ENCODE measurements around the gene CTPS1.

The CTPS1 gene, protein sequence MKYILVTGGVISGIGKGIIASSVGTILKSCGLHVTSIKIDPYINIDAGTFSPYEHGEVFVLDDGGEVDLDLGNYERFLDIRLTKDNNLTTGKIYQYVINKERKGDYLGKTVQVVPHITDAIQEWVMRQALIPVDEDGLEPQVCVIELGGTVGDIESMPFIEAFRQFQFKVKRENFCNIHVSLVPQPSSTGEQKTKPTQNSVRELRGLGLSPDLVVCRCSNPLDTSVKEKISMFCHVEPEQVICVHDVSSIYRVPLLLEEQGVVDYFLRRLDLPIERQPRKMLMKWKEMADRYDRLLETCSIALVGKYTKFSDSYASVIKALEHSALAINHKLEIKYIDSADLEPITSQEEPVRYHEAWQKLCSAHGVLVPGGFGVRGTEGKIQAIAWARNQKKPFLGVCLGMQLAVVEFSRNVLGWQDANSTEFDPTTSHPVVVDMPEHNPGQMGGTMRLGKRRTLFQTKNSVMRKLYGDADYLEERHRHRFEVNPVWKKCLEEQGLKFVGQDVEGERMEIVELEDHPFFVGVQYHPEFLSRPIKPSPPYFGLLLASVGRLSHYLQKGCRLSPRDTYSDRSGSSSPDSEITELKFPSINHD

DNA sequence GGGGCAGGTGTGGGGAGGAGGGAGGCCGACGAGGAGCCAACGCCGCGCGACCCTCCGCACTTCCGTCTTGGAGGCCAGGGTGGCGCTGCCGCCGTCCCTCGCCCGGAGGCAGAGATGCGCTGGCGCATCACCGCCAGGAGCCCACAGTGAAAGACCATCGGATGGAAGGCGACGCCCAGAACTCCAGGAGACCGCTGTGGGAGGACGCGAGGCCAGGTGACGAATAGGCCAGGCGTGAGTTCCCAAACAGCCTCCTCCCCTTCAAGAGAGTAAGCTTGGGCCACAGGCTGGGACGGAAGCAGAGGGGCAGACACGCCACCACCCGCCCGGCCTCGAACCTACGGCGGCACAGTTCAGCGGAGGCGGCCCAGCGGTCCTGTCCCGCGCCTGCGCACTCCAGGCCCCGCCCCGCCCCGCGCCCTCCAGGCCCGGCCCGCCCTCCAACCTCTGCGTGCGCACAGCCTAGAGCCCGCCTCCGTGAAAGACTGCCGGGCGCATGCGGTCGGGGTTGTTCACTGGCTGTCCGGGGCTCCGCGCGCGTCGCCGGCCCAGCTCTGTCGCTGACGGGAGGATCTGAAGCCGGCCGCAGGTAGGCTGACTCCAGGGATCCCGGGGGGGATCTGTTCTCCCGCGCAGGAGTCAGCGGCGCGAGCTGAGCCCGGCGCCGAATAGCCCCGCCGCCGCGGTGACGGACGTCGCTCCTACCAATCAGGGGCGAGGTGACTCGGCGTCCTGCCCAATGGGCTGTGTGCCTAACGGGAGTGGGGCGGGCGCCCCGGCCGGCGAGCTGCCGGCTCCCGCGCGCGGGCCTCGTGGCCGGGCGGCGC lies at the start of gene CTPS1:
TSS of gene CTPS1 (plus strand) at position 456 of the 827 bp plus-strand sequence. CDS start 3,595 bp downstream, outside the sequence.
- Histone ChIP-seq H3K27ac (peak within 1 kb of the TSS; percentile 77 to 95 (median 89)), H3K4me3 (peak within 1 kb of the TSS; percentile 55 to 87 (median 79))

GRCh38 chr1:40930174-40930964 lies 49.1 kb upstream of the CTPS1 start:
- H3K4me3 ChIP-seq, result no peak overlapping the region
- peak overlapping the region in 4 of 21 experiments; percentile 11 to 37 (median 28) for H3K27ac ChIP-seq

DNA sequence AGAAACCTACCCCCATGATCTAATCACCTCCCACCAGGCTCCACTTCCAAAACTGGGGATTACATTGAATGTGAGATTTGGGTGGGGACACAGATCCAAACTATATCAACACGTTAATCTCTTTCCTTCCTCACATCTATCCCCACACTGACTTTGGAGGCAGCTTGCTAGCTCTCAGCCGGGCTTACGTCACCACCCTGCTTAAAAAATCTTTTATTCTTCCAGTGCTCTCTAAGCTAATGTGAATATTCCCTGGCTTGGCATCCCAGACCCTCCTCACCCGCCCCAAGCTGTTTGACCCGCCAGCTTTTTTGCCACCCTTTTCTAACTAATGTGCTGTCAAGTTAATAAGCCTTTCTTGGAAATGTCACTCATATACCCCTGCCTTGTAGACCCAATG lies 47.9 kb upstream of the CTPS1 start:
- H3K4me3 ChIP-seq, result no peak overlapping the region
- H3K27ac ChIP-seq, result peak overlapping the region in 2 of 21 experiments; percentile 28 to 63

DNA sequence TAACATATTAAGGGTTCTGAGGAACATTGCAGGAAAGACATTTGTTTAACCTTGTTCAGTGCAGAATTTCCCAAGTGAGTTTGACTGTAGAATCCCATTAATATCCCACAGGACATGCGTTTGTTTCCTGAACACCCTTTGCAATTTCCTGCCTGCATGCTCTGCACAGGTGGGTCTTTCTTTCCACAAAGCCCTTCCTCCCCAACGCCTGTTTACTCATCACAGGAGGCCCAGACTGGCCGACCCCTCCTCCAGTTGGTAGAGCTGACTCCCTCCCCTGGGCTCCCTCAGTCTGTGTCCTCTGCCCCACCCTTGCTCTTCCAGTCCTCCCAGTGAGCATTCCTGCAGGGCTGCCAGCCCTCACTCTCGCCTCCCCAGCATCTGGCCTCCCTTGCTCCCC lies 47.5 kb upstream of the CTPS1 start:
- Histone ChIP-seq H3K4me3 (no peak overlapping the region), H3K27ac (peak overlapping the region in 1 of 21 experiments; percentile 63)

GRCh38 chr1:40936931-40937339 lies 42.6 kb upstream of the CTPS1 start:
- no peak overlapping the region for H3K4me3 ChIP-seq
- H3K27ac ChIP-seq, result no peak overlapping the region

- Histone ChIP-seq H3K27ac (no peak overlapping the region), H3K4me3 (no peak overlapping the region)
Observed at GRCh38 chr1:40938393-40938792, 41.1 kb upstream of the CTPS1 start.

DNA sequence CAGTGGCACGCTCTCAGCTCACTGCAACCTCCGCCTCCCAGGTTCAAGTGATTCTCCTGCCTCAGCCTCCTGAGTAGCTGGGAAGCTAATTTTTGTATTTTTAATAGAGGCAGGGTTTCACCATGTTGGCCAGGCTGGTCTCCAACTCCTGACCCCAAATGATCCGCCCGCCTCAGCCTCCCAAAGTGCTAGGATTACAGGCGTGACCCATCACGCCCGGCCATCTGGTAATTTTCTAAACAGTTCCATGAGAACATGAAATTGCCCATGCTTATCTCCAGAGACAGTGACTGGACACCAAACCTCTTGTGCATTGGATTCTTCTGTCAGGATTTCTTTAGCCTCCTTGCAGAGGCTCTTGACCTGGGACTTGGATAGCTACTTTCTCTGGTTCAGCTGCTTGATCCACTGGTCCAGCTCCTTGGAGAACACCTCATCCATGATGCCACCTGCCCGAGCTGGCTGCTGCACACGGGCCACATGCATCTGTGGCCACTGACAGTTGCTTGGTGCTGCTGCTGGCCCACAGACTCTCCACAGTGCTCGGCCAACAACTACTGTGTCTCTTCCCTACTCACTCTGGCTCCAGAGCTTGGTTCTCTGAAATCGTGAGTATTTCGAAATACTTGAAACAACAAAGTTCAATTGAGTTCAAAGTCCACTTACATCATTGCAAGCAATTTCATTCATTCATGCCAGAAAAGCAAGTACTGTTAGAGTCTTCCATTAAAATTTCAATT lies 40.0 kb upstream of the CTPS1 start:
- Histone ChIP-seq H3K4me3 (no peak overlapping the region), H3K27ac (no peak overlapping the region)

GRCh38 chr1:40944326-40944725 lies 35.2 kb upstream of the CTPS1 start:
- Histone ChIP-seq H3K4me3 (no peak overlapping the region), H3K27ac (peak overlapping the region in 6 of 21 experiments; percentile 28 to 66 (median 45))

GRCh38 chr1:40944841-40945430 lies 34.6 kb upstream of the CTPS1 start:
- Histone ChIP-seq H3K27ac (peak overlapping the region in 5 of 21 experiments; percentile 28 to 69 (median 48)), H3K4me3 (no peak overlapping the region)

DNA sequence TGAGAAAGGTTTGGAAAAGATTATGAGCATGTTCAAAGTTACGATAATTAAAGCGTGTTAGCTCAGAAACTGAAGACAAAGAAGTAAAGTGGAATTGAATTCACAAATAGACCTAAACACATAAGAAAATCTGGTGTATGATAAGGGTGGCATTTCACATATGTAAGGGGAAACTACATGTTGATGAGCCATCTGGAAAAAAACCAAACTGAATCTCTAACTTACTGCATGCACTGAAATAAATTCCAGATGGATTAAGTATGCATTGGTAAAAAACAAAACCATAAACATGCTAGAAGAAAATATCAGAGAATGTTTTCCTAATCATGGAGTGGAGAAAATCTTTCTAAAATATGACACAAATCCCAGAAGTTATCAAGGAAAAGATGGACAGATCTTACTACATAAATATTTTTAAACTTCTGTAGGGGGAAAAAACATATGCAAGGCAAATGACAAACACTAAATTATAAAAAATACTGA lies 34.0 kb upstream of the CTPS1 start:
- Histone ChIP-seq H3K4me3 (no peak overlapping the region), H3K27ac (peak overlapping the region in 1 of 21 experiments; percentile 66)

GRCh38 chr1:40948741-40949443 lies 30.6 kb upstream of the CTPS1 start:
- H3K27ac ChIP-seq, result peak overlapping the region in 6 of 21 experiments; percentile 8 to 63 (median 30)
- no peak overlapping the region for H3K4me3 ChIP-seq

DNA sequence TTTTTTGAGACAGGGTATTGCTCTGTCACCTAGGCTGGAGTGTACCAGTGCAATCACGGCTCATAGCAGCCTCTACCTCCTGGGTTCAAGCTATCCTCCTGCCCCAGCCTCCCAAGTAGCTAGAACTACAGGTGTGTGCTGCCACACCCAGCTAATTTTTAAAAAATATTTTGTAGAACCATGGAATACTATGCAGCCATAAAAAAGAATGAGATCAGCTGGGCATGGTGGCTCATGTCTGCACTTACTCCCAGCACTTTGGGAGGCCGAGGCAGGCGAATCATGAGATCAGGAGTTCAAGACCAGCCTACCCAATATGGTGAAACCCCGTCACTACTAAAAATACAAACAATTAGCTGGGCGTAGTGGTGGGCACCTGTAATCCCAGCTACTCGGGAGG lies 29.9 kb upstream of the CTPS1 start:
- H3K4me3 ChIP-seq, result no peak overlapping the region
- no peak overlapping the region for H3K27ac ChIP-seq

GRCh38 chr1:40951943-40952743 lies 27.4 kb upstream of the CTPS1 start:
- no peak overlapping the region for H3K27ac ChIP-seq
- H3K4me3 ChIP-seq, result no peak overlapping the region

- Histone ChIP-seq H3K4me3 (no peak overlapping the region), H3K27ac (no peak overlapping the region)
Observed at GRCh38 chr1:40952744-40953315, 26.7 kb upstream of the CTPS1 start.

DNA sequence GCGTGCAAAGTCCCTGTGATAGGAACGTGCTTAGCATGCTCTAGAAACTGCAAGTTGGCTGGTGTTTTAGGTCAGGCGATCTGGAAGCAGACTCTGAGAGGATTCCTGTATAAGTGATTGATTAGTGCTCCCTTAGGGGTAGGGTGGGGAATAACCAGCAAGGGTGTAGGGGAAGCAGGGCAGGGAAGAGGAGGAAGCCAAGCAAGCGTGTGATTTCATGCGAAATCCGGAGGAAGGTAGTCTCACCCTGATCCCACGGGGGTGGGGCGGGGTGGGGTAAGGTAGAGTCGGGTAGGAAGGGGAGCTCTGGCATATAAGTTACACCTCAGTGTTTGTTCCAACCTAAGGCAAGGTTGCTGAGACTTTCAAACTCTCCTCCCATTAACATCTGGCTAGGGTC lies 24.9 kb upstream of the CTPS1 start:
- Histone ChIP-seq H3K27ac (no peak overlapping the region), H3K4me3 (no peak overlapping the region)

DNA sequence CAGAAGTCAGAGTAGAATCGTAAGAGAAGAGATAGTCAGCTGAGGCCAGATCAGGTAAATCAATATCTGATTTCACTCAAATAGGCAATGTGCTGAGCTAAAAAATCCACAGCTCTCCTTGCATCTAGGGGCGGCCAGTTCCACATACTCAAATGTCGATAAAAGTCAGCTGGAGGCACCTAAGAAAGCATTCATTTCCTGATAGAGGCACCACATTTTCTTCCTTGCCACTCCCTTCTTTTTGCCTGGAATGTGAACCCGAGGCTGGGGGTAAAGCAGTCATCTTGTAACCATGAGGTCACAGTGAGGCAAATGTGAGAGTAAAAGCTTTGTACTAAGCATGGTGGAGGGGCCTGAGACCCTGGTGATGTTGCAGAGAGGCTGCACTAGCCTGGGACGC lies 24.2 kb upstream of the CTPS1 start:
- H3K27ac ChIP-seq, result no peak overlapping the region
- no peak overlapping the region for H3K4me3 ChIP-seq

DNA sequence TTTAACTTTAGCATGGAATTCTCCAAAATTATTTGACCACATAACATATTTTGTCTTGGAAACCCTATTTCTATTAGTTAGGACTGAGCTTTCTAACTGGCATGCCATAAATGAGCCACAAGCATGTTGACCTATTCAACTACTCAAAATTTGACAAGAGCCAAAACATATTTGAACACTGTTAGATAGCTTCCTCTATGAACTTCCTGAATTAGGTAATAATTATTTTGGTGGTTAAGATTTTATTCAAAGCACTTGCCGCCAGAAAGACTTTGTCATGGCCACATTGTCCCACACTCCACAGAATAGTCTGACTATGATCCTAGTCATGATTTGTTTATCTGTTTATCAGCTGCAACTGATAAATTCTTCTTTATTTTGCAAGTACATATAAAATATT lies 23.1 kb upstream of the CTPS1 start:
- H3K4me3 ChIP-seq, result no peak overlapping the region
- no peak overlapping the region for H3K27ac ChIP-seq
